ENCODE results near the gene ACSM4. TPM values are rescaled to one million over a fixed set of nuclear protein-coding genes. Genes with fewer than 3 reads are reported as not detected.

Gene ACSM4
- total and polyA plus RNA-seq, 9 of the 15 experiments (the other 6 are each of a cell fraction or from before 2014, with no cell fraction given): not detected

DNA sequence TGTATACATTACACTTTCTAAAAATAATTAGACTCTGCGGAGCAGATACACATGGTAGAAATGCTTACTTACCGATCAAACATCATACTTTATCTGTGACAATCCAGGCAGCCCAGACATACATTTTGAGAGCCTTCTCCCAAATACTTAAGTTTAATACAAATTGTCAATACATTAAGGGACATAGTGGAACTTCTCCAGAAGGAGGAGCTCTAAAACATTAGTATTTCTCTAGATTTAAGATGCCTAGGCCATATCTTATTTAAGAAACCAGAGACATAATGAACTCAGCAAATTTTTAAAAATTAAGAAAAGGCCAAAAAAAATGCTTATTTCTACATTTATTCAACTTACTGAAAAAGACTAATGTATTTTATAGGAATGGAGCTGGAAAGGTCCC is 16.1 kb downstream of the ACSM4 start:
- intact Hi-C loops (cut with micrococcal nuclease) (loop anchor here (10.0 kb wide), 1 partner anchor 315 kb away; no protein-coding TSS in a partner anchor), in situ Hi-C loops (cut with MboI) (no loop called here)
- WGBS (ENCODE audit: insufficient coverage, low coverage, missing lambda C conversion rate): 48% methylated on average over 2 of the region's 2 CpGs
- Histone ChIP-seq H3K9me3 (replicated peaks; ENCODE audit: control insufficient read depth, insufficient read depth, low read depth, low read length) (no peaks in the 10 kb centered on the region), H3K4me2 (ENCODE audit: insufficient read depth, low read length) (no peak overlapping the region), H4K20me1 (replicated peaks; ENCODE audit: control insufficient read depth, insufficient read depth, low read length) (no peaks in the 10 kb centered on the region), H3K9me1 (ENCODE audit: control insufficient read depth, insufficient read depth, low read length) (no peaks in the 10 kb centered on the region), H2AFZ (ENCODE audit: low read depth, low read length) (no peak overlapping the region), H3K4me1 (replicated peaks in 1 of 2; ENCODE audit: control insufficient read depth in 2 of 2, insufficient read depth in 2 of 2, low read length in 2 of 2) (peaks cover 0 to 4% of the 10 kb centered on the region in 2 experiments; a peak in 3 of 5 replicates), H3K27ac (ENCODE audit: extremely low read depth, low read depth, low read length) (no peak overlapping the region), H3K4me3 (no peak overlapping the region), H3K9ac (ENCODE audit: insufficient read depth in 1 of 2, low read depth in 2 of 2, low read length in 2 of 2) (no peak overlapping the region), H3K36me3 (ENCODE audit: control insufficient read depth, insufficient read depth, low read length) (no peaks in the 10 kb centered on the region), H3K27me3 (ENCODE audit: control insufficient read depth in 2 of 2, insufficient read depth in 2 of 2, low read length in 2 of 2) (no peaks in the 10 kb centered on the region), H3K79me2 (ENCODE audit: control insufficient read depth, insufficient read depth, low read length) (no peaks in the 10 kb centered on the region)
- FAIRE-seq: no peak
- ChIA-PET CTCF (ENCODE audit: low intra/inter-chr PET ratio) (no interaction called here), POLR2A (interaction anchor here (1.7 kb wide), 1 partner anchor 25 kb away, joined by 4 read pairs; no protein-coding TSS in a partner anchor)
- no TSS peak for BruUV-seq (replicated peaks)
- ATAC-seq: no peak
- TF ChIP-seq RAD21 (CRISPR knock-in tag; conservative IDR thresholded peaks at IDR 0.05 in 1 of 2, IDR thresholded peaks at IDR 0.05 in 1 of 2): peak in 1 of 2 experiments; percentile 26; a peak in 2 of 4 replicates
- no peak for TF ChIP-seq SP2 (IDR thresholded peaks at IDR 0.05; ENCODE audit: extremely low read depth, low read depth, low read length, poor library complexity, severe bottlenecking)
- TF ChIP-seq, protein P1, sequence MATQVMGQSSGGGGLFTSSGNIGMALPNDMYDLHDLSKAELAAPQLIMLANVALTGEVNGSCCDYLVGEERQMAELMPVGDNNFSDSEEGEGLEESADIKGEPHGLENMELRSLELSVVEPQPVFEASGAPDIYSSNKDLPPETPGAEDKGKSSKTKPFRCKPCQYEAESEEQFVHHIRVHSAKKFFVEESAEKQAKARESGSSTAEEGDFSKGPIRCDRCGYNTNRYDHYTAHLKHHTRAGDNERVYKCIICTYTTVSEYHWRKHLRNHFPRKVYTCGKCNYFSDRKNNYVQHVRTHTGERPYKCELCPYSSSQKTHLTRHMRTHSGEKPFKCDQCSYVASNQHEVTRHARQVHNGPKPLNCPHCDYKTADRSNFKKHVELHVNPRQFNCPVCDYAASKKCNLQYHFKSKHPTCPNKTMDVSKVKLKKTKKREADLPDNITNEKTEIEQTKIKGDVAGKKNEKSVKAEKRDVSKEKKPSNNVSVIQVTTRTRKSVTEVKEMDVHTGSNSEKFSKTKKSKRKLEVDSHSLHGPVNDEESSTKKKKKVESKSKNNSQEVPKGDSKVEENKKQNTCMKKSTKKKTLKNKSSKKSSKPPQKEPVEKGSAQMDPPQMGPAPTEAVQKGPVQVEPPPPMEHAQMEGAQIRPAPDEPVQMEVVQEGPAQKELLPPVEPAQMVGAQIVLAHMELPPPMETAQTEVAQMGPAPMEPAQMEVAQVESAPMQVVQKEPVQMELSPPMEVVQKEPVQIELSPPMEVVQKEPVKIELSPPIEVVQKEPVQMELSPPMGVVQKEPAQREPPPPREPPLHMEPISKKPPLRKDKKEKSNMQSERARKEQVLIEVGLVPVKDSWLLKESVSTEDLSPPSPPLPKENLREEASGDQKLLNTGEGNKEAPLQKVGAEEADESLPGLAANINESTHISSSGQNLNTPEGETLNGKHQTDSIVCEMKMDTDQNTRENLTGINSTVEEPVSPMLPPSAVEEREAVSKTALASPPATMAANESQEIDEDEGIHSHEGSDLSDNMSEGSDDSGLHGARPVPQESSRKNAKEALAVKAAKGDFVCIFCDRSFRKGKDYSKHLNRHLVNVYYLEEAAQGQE (IDR thresholded peaks at IDR 0.05; ENCODE audit: borderline replicate concordance): peak; percentile 12; the same call in 1 of the 2 replicates
- TF ChIP-seq, protein P1 (CRISPR knock-in tag; IDR thresholded peaks at IDR 0.05; ENCODE audit: low read depth): no peak
- no peak for DNase-seq (ENCODE audit: extremely low read depth in 1 of 4, low spot score in 3 of 4)
